Ishikawa (cell line): ENCODE data around the gene CFTR.

Source experiments
- CEBPB ChIP-seq: IDR thresholded peaks from 2 replicates; pipeline ENCODE4 v1.6.1; 2012
- CREB1 ChIP-seq: IDR thresholded peaks from 2 replicates; pipeline ENCODE4 v1.6.1; 2012; ENCODE audit warnings: low read depth
- EGR1 ChIP-seq: IDR thresholded peaks from 2 replicates; pipeline ENCODE4 v1.6.1; 2012
- EP300 ChIP-seq: IDR thresholded peaks from 2 replicates; pipeline ENCODE4 v1.6.1; 2012; ENCODE audit warnings: borderline replicate concordance
- FOXM1 ChIP-seq: IDR thresholded peaks from 2 replicates; pipeline ENCODE4 v1.6.1; 2012; ENCODE audit warnings: low read depth, borderline replicate concordance
- MAX ChIP-seq: IDR thresholded peaks from 2 replicates; pipeline ENCODE4 v1.6.1; 2012
- NFIC ChIP-seq: IDR thresholded peaks from 2 replicates; pipeline ENCODE4 v1.6.1; 2012
- RAD21 ChIP-seq: IDR thresholded peaks from 2 replicates; pipeline ENCODE4 v1.6.1; 2012; ENCODE audit warnings: low read depth
- REST ChIP-seq: IDR thresholded peaks from 2 replicates; pipeline ENCODE4 v1.6.1; 2012; ENCODE audit warnings: low read depth, mild to moderate bottlenecking
- TAF1 ChIP-seq: IDR thresholded peaks from 2 replicates; pipeline ENCODE4 v1.6.1; 2012; ENCODE audit warnings: low read depth, mild to moderate bottlenecking
- TCF12 ChIP-seq: IDR thresholded peaks from 2 replicates; pipeline ENCODE4 v1.6.1; 2012; ENCODE audit warnings: low read depth
- TEAD4 ChIP-seq: IDR thresholded peaks from 2 replicates; pipeline ENCODE4 v1.6.1; 2012
- YY1 ChIP-seq: IDR thresholded peaks from 2 replicates; pipeline ENCODE4 v1.6.1; 2012; ENCODE audit warnings: low read depth
- ZBTB7A ChIP-seq: IDR thresholded peaks from 2 replicates; pipeline ENCODE4 v1.6.1; 2012; ENCODE audit warnings: low read depth
- TF ChIP-seq, protein P1 (sequence below): IDR thresholded peaks from 2 replicates; pipeline ENCODE4 v1.6.1; 2012

Gene CFTR

DNA sequence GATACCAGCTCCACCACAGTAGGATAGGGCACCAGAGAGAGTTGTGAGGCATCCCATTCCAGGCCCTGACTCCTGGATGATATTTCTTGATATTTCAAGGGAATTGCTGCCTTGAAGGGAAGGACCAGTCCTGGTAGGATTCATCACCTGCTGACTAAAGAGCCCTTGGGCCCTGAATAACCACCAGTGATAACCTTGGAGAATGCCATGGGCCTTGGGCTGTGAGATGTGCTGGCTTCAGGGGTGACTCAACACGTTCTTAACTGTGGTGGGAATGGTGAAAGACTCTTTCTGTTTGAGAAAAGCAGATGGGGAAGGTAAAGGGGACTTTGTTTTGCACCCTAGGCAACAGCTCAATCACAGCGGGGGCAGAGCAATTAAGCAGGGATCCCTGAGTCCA, 31.2 kb upstream of the CFTR start:
- TF ChIP-seq MAX, result no peak
- no peak for TF ChIP-seq YY1
- no peak for TF ChIP-seq ZBTB7A
- no peak for TF ChIP-seq REST
- no peak for TF ChIP-seq TCF12
- no peak for TF ChIP-seq TAF1
- no peak for TF ChIP-seq TEAD4

GRCh38 chr7:117458977-117459583, 20.7 kb upstream of the CFTR start:
- TF ChIP-seq RAD21 (peak; percentile 48), EGR1 (no peak)

- TF ChIP-seq YY1 (no peak), NFIC (no peak), TEAD4 (no peak), MAX (no peak), TAF1 (no peak), EGR1 (no peak), FOXM1 (no peak), TCF12 (no peak), RAD21 (no peak), ZBTB7A (no peak), EP300 (no peak), REST (no peak), CREB1 (no peak), CEBPB (no peak)
- TF ChIP-seq, protein P1, sequence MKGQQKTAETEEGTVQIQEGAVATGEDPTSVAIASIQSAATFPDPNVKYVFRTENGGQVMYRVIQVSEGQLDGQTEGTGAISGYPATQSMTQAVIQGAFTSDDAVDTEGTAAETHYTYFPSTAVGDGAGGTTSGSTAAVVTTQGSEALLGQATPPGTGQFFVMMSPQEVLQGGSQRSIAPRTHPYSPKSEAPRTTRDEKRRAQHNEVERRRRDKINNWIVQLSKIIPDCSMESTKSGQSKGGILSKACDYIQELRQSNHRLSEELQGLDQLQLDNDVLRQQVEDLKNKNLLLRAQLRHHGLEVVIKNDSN, result no peak
Observed at GRCh38 chr7:117459735-117460134, 20.1 kb upstream of the CFTR start.

DNA sequence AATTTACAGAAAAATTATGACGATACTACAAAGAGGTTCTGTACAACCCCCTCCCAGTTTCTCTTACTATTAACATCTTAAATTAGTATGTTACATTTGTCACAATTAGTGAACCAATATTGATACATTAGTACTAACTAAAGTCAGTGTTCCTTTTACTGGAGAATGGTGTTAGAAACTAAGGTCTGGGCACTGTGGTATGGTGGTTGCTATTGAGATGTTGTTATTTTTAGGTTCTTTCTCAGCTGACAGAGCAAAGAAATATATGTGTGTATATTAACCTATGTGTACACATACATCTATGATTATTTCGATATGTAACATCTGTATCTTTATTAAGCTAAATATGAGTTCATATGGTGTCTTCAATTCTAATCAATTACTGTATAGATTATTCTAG, 11.7 kb upstream of the CFTR start:
- TF ChIP-seq TEAD4, result no peak
- TF ChIP-seq MAX, result no peak
- TF ChIP-seq TCF12, result no peak
- no peak for TF ChIP-seq CREB1
- no peak for TF ChIP-seq YY1
- TF ChIP-seq FOXM1, result no peak

DNA sequence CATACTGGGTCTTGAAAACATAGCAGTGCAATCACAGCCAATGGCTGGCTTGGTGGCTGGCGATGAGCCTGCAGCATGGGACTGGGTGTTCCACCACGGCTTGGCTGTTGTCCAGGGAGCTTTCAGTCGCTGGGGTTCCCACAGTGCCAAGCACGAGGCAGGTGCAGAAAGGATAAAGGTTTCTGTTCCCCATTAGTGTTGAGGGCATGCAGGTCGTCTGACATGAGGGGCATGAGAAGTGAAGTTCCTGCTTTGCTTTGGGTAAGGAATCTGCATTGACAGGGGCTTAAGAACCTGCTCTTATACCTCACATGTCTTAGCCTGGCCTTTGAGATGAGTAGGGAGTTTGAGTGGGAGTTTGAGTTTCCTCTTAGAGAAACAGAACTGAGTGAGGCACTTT, 9.0 kb upstream of the CFTR start:
- TF ChIP-seq YY1 (no peak), ZBTB7A (no peak), TCF12 (no peak), REST (no peak), EGR1 (no peak), EP300 (no peak), CREB1 (no peak), CEBPB (no peak), MAX (no peak), TEAD4 (no peak), NFIC (no peak), RAD21 (no peak), FOXM1 (no peak), TAF1 (no peak)
- TF ChIP-seq, protein P1, result no peak
